HPDE6-E6E7 (cell line): Measurements from ENCODE around the gene EME2.

Experiments used
- DNase-seq: peaks from one replicate; pipeline ENCODE4 v3.0.0; 2011; ENCODE audit warnings: missing footprints; ENCODE audit errors: extremely low spot score

Gene EME2

GRCh38 chr16:1745181-1745899, 27.3 kb upstream of the EME2 start:
- no peak for DNase-seq

- DNase-seq = no peak
Measured at GRCh38 chr16:1745900-1746692, 26.5 kb upstream of the EME2 start.

- DNase-seq = no peak
Measured at GRCh38 chr16:1746693-1747195, 25.9 kb upstream of the EME2 start.

- DNase-seq = no peak
Measured at GRCh38 chr16:1747934-1748333, 24.7 kb upstream of the EME2 start.

GRCh38 chr16:1749152-1750117, 23.2 kb upstream of the EME2 start:
- no peak for DNase-seq

GRCh38 chr16:1751946-1752345, 20.7 kb upstream of the EME2 start:
- no peak for DNase-seq

GRCh38 chr16:1752853-1753252, 19.8 kb upstream of the EME2 start:
- DNase-seq = no peak

- DNase-seq = no peak
Measured at GRCh38 chr16:1754204-1754603, 18.4 kb upstream of the EME2 start.

GRCh38 chr16:1757714-1758461, 14.7 kb upstream of the EME2 start:
- DNase-seq = no peak

- no peak for DNase-seq
Measured at GRCh38 chr16:1758923-1759322, 13.7 kb upstream of the EME2 start.

- DNase-seq = no peak
Measured at GRCh38 chr16:1759511-1759910, 13.1 kb upstream of the EME2 start.

GRCh38 chr16:1760911-1761310, 11.7 kb upstream of the EME2 start:
- no peak for DNase-seq

- no peak for DNase-seq
Measured at GRCh38 chr16:1761751-1762150, 10.9 kb upstream of the EME2 start.

- DNase-seq = no peak
Measured at GRCh38 chr16:1762196-1762878, 10.3 kb upstream of the EME2 start.

- no peak for DNase-seq
Measured at GRCh38 chr16:1762879-1763520, 9.6 kb upstream of the EME2 start.

- DNase-seq = no peak
Measured at GRCh38 chr16:1763521-1764511, 8.8 kb upstream of the EME2 start.

- no peak for DNase-seq
Measured at GRCh38 chr16:1764971-1765370, 7.6 kb upstream of the EME2 start.

- DNase-seq = no peak
Measured at GRCh38 chr16:1765826-1766225, 6.8 kb upstream of the EME2 start.

GRCh38 chr16:1766231-1766630, 6.4 kb upstream of the EME2 start:
- DNase-seq = no peak
